Measurements from ENCODE around the gene POLR3G.

DNA sequence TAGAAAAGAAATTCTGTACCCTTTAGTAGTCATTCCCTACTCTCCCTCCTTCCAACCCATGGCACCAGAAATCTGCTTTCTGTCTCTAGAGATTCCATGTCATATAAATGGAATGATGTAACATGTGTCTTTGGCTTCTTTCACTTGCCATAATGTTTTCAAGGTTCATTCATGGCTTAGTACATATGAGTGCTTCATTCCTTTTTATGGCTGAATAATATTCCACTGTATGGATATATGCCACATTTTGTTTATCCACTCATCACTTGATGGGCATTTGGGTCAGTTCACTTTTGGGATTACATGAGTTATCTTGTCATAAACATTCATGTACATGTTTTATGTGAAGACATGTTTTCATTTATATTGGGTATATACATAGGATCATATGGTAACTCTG, 19.4 kb downstream of the POLR3G start:
- no peak for TF ChIP-seq EZH2 (IDR thresholded peaks at IDR 0.05; ENCODE audit: insufficient read depth, poor library complexity, severe bottlenecking)
- TF ChIP-seq EZH2phosphoT487 (IDR thresholded peaks at IDR 0.05; ENCODE audit: insufficient read depth, low read depth): no peak
